HepG2 (cell line): ENCODE data around the gene PPP2R5D. TPM values are rescaled to one million over a fixed set of nuclear protein-coding genes. Genes with fewer than 3 reads are reported as not detected.

Experiments
- BCLAF1 ChIP-seq: fragments of 450-650 bp; IDR thresholded peaks from 2 replicates; pipeline ENCODE4 v1.6.1; 2017; ENCODE audit warnings: mild to moderate bottlenecking
- CENPT ChIP-seq: sonication (generic); formaldehyde crosslinking; IDR thresholded peaks from 2 replicates; pipeline ENCODE4 v1.8.0; 2022; ENCODE audit warnings: low read depth, mild to moderate bottlenecking, moderate library complexity, missing genetic modification reagents
- CERS6 ChIP-seq: sonication (generic); formaldehyde crosslinking; IDR thresholded peaks from 2 replicates; pipeline ENCODE4 v1.5.0; 2020; ENCODE audit warnings: missing genetic modification reagents
- KDM4B ChIP-seq: sonication (generic); formaldehyde crosslinking; IDR thresholded peaks from 2 replicates; pipeline ENCODE4 v1.4.0; 2020; ENCODE audit warnings: missing genetic modification reagents
- RARA ChIP-seq: IDR thresholded peaks from 2 replicates; pipeline ENCODE4 v1.6.1; 2016; ENCODE audit warnings: missing genetic modification reagents, missing compliant biosample characterization
- SMAD1 ChIP-seq: sonication (generic); formaldehyde crosslinking; IDR thresholded peaks from 2 replicates; pipeline ENCODE4 v1.4.0; 2020; ENCODE audit warnings: missing genetic modification reagents, low read depth, mild to moderate bottlenecking, borderline replicate concordance
- THAP9 ChIP-seq: sonication (generic); formaldehyde crosslinking; IDR thresholded peaks from 2 replicates; pipeline ENCODE4; 2020; ENCODE audit warnings: missing genetic modification reagents, mild to moderate bottlenecking, borderline replicate concordance
- U2AF2 ChIP-seq: fragments of 200-400 bp; formaldehyde crosslinking; IDR thresholded peaks from 2 replicates; pipeline ENCODE4 v1.6.1; 2017; ENCODE audit warnings: low read depth, mild to moderate bottlenecking, low read length
- ZNF512B ChIP-seq: sonication (generic); formaldehyde crosslinking; IDR thresholded peaks from 2 replicates; pipeline ENCODE4 v1.5.1; 2020; ENCODE audit warnings: missing genetic modification reagents, mild to moderate bottlenecking, borderline replicate concordance
- ZNF547 ChIP-seq: sonication (generic); formaldehyde crosslinking; IDR thresholded peaks from 2 replicates; pipeline ENCODE4 v1.5.1; 2020; ENCODE audit warnings: mild to moderate bottlenecking, missing genetic modification reagents
- ZNF660 ChIP-seq: sonication (generic); formaldehyde crosslinking; IDR thresholded peaks from 2 replicates; pipeline ENCODE4 v1.5.1; 2020; ENCODE audit warnings: mild to moderate bottlenecking, low read depth, missing genetic modification reagents, borderline replicate concordance
- polyA plus RNA-seq, 8 experiments: library from polyadenylated mRNA; depleted of rRNA in 3 of 8; stranded (reverse) in 7 of 8; unstranded in 1 of 8; fragments of >200 nt; fragmentation: Illumina TruSeq in 4 of 8; extraction: Trizol in 4 of 8; gene quantifications; 2 replicates each; pipeline versions ENCODE4 v1.2.1 to v1.2.3, GENCODE V29; 2011 to 2016; ENCODE audit warnings: low read depth in 4 of 8, missing spikeins in 1 of 8, mixed read lengths in 1 of 8; ENCODE audit not compliant: insufficient read depth in 1 of 8
- total RNA-seq, 5 experiments: library from RNA; depleted of rRNA; stranded (reverse); fragments of >200 nt; fragmentation: Illumina TruSeq; extraction: Trizol; gene quantifications; 2 replicates each; pipeline ENCODE4 v1.2.3, GENCODE V29; 2016; ENCODE audit warnings: low read depth in 1 of 5
- TF ChIP-seq, protein P1 (sequence below): sonication (generic); formaldehyde crosslinking; conservative IDR thresholded peaks from 2 replicates; pipeline ENCODE4 v1.4.0; 2020; ENCODE audit warnings: mild to moderate bottlenecking, missing genetic modification reagents, moderate library complexity
- TF ChIP-seq, protein P2 (sequence below): sonication (generic); IDR thresholded peaks from 2 replicates; pipeline ENCODE4 v1.6.1; 2016; ENCODE audit warnings: low read depth, borderline replicate concordance

The PPP2R5D gene
- total and polyA plus RNA-seq, 2 of the 13 experiments (the other 11 are each of a cell fraction or from before 2014, with no cell fraction given) = 53.7 to 60.4 TPM

GRCh38 chr6:43053545-43054205, 69.3 kb downstream of the PPP2R5D start, which contains the start of gene CUL7 (continued):
- TF ChIP-seq THAP9 (peak; percentile 89; the same call in 1 of the 2 replicates), CERS6 (no peak), RARA (CRISPR knock-in tag) (peak; percentile 58), BCLAF1 (no peak), U2AF2 (no peak), ZNF512B (CRISPR knock-in tag) (peak; percentile 17; the same call in 1 of the 2 replicates), SMAD1 (CRISPR knock-in tag) (peak; percentile 87; the same call in 1 of the 2 replicates), CENPT (CRISPR knock-in tag) (0 out of 2 replicates have a peak, but pooled peaks have one; percentile 36), ZNF547 (CRISPR knock-in tag) (peak; percentile 88), KDM4B (peak; percentile 87; the same call in 1 of the 2 replicates), ZNF660 (no peak)
- TF ChIP-seq, protein P1, sequence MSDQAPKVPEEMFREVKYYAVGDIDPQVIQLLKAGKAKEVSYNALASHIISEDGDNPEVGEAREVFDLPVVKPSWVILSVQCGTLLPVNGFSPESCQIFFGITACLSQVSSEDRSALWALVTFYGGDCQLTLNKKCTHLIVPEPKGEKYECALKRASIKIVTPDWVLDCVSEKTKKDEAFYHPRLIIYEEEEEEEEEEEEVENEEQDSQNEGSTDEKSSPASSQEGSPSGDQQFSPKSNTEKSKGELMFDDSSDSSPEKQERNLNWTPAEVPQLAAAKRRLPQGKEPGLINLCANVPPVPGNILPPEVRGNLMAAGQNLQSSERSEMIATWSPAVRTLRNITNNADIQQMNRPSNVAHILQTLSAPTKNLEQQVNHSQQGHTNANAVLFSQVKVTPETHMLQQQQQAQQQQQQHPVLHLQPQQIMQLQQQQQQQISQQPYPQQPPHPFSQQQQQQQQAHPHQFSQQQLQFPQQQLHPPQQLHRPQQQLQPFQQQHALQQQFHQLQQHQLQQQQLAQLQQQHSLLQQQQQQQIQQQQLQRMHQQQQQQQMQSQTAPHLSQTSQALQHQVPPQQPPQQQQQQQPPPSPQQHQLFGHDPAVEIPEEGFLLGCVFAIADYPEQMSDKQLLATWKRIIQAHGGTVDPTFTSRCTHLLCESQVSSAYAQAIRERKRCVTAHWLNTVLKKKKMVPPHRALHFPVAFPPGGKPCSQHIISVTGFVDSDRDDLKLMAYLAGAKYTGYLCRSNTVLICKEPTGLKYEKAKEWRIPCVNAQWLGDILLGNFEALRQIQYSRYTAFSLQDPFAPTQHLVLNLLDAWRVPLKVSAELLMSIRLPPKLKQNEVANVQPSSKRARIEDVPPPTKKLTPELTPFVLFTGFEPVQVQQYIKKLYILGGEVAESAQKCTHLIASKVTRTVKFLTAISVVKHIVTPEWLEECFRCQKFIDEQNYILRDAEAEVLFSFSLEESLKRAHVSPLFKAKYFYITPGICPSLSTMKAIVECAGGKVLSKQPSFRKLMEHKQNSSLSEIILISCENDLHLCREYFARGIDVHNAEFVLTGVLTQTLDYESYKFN (CRISPR knock-in tag) = peak; percentile 77
- TF ChIP-seq, protein P2, sequence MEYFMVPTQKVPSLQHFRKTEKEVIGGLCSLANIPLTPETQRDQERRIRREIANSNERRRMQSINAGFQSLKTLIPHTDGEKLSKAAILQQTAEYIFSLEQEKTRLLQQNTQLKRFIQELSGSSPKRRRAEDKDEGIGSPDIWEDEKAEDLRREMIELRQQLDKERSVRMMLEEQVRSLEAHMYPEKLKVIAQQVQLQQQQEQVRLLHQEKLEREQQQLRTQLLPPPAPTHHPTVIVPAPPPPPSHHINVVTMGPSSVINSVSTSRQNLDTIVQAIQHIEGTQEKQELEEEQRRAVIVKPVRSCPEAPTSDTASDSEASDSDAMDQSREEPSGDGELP = no peak
